Activated CD4-positive, CD25-positive, alpha-beta regulatory T cell treated with anti-CD3 and anti-CD28 coated beads, Interleukin-2, amount 50 U/mL, for 24 hours (primary cell): ENCODE results near the gene GNAS-AS1.
A peak's percentile ranks its signal among the peaks of the same experiment; 100 is the strongest.

Source experiments
- ATAC-seq, 2 donors: fragments of 150-1000 bp; cut with Tn5 transposase; one replicate each; pipeline ENCODE4 v1.10.0; 2021; ENCODE audit warnings: mild to moderate bottlenecking in 1 of 2, moderate library complexity in 1 of 2

GNAS-AS1 gene

GRCh38 chr20:58884966-58885365 is 34.3 kb upstream of the GNAS-AS1 start:
- ATAC-seq = no peak

DNA sequence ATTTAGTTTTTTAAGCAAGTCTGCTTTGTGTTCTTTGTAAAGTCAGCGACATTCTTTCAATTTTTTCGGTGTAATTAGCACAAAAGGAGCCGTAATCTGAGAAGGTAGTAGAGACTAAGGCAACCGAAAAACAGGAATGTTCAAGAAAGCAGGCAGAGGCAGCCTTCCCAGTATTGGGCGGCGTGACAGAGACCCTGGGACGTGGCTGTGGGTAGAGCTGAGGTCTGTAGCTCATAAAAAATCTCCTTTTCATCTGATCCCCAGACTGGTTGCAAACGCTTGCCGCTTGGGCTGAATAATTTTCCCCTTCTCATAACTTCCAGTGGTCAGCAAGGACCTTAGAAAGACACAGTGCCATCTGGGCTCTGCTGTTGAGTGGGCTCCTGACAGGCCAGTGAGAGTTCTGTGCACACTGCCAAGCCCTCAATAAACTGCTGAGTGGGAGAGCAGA is 32.6 kb upstream of the GNAS-AS1 start:
- ATAC-seq = no peak

DNA sequence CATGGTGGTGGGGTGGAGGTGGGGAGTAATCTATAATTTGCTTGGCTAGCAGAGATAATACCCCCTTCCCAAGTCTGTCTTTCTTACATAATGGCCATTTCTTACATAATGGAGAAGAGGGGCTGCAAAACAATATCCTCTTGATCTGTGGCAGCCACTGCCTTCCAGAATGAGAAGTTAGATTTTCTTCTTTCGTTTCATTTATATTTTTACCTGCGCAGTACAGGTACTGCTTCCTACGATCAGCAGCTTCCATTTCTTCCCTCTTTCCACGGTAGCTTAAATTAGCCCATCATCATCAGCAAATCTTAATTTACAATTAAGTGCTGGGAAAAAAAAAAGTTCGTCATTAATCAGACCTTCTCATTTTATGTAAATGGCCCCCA is 32.0 kb upstream of the GNAS-AS1 start:
- no peak for ATAC-seq

GRCh38 chr20:58880994-58881752 is 30.5 kb upstream of the GNAS-AS1 start:
- no peak for ATAC-seq

GRCh38 chr20:58880441-58880840 is 29.7 kb upstream of the GNAS-AS1 start:
- no peak for ATAC-seq

DNA sequence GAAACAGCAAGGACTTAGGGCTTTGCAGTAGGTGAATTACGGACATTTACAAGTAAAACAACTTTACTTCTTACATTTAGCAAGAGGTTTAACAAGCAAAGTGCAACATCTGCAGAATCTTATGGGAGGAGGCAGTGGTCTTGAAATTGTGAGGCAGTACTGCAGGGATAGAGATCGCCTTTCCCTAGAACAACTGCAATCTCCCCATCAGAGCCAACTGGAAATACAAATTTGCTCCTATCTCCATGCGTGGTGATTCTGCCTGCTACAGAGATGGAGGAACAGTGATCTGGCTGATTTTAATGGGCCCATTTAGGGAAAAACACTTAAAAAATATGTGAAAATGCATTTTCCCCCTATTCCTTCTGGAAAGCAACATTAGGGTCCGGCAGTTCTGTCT is 27.7 kb upstream of the GNAS-AS1 start:
- ATAC-seq = no peak

GRCh38 chr20:58877976-58878360 is 27.3 kb upstream of the GNAS-AS1 start:
- ATAC-seq = no peak

- ATAC-seq = no peak
Observed at GRCh38 chr20:58877050-58877975, 26.6 kb upstream of the GNAS-AS1 start.

GRCh38 chr20:58876437-58876836 is 25.7 kb upstream of the GNAS-AS1 start:
- no peak for ATAC-seq

DNA sequence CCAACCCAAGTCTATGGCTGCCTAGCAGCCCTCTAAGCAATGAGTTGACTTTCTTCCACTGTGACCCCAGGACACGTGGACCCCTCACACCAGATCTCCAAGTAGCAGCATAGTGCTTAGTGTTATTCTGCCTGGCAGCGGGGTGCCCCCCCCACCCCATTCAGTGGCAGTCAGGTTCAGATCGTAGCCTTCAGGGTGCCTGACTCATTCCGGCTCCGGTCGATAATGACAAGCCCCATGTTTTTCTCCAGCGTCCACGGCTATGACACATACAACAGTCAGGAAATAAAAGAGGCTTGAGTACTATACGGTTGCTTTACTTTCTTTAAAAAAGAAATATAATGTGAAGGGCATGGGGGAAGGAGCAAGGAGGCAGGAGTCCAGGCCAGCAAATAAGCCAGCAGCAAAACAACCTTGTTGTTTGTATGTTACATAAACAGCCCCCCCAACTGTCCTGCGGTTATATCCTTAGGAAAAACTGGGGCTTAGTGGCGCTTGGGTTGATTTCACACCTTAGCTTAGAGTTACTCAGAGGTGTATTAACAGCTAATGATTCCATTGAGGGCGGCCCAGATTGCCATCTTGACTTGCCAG is 24.9 kb upstream of the GNAS-AS1 start:
- ATAC-seq = no peak

DNA sequence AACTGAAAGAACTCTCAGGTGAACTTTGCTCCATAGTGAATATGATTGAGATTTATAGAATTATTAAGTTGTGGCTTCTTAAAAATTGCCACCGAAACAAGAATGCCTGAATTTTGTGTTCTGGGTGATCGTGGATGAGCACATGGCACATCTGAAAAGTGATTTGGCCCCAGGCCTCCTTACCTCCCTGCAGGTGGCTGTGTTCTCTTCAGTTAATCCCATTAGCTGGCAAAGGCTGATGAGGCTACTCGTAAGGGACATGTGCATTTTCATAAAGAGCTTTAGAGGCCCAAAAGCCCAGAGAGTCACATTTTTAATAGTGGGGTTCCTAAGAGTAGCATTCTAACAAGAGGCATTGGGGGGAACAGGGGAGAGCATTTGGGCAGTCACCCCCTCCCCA is 24.4 kb upstream of the GNAS-AS1 start:
- ATAC-seq = no peak

DNA sequence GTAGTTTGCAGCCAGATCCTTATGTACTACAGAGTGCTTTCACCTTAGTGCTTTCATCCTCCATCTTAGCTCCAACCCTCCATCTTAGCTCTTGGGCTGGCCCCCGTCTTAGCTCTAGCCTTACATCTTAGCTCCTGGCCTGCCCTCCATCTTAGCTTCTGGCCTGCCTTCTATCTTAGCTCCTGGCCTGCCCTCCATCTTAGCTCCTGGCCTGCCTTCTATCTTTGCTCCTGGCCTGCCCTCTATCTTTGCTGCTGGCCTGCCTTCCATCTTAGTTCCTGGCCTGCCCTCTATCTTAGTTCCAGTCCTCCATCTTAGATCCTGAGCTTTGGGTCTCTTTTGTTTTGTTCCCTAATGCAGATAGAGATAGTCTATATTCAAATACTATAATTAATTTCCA is 23.8 kb upstream of the GNAS-AS1 start:
- ATAC-seq = no peak

GRCh38 chr20:58871533-58872102 is 20.9 kb upstream of the GNAS-AS1 start:
- no peak for ATAC-seq

DNA sequence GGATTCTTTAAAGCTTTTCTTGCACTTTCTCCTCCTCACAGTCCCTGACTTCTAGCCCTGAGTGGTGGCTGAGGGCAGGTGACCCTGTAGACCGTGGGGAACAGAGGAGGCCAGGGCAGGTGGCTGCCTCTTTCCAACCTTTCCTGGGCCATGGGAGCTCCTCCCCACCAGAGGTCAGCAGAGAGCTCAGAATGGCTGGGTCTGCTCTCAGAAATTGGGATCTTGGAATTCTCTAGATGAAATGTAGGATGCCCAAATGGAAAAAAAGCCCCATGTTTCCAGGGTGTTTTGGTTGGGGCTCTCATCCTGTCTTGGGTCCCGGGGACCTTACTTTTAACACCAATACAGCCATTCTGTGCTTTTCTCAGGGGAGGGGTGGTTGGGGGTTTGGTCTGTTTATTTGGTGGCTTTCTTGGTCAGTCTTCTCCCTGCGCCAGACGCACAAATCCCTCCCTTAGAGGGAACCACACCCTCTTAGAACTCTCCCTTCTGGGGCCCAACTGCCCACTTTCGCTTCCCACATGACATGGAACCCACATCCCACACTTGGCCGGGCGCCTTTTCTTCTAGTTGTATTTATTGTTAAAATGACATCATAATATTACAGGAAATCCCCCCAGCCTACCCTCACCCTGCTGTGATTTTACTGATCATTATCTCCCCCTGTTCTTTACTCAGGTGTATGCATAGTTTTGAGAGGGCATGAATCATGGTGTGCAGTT is 19.8 kb upstream of the GNAS-AS1 start:
- ATAC-seq = peak; percentile 68 to 74

DNA sequence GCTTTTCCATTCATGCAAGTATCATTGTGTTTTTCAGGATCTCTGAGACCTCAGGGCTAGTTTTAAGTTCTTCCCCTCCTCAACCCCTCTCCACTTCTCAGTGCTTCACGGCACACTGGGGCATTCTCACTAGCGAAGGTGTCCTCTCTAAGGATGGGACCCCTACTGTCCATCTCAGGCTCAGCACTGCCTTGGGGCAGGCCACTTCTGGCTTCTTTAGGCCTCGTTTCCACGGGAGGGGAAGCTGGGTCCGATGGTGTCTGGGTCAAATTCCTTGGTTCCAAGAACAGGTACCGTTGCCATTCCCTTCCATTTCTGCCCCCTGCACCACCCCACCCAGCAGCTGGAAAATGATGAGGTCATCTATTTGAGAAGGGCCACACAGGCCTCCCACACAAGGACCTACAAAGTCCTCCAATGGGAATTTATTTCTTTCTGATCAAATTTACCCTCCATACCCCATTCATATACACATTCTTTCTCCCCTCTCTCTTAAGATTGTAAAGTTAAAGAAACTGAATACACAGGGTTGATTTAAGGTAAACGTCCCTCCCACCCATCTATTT is 19.0 kb upstream of the GNAS-AS1 start:
- no peak for ATAC-seq

- ATAC-seq = no peak
Observed at GRCh38 chr20:58868795-58869194, 18.1 kb upstream of the GNAS-AS1 start.

DNA sequence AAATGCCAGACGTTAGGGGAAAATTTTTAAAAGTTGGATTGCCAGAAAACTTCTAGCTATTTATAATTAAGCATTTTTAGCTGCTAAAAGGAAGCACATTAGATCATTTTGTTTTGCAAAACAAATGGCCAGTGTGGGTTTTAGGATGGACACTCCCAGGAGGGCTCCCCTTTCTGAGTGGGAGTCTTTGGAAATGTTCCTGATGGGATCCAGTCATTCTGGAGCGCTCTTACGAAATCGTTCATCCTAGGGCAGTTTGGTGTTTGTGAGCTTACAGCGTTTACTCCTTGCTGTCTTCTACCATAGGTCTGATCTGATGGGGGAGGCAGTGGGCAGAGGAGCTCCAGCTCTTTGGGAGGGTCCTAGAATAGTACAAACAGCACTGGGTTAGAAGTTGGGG is 16.5 kb upstream of the GNAS-AS1 start:
- ATAC-seq = no peak

DNA sequence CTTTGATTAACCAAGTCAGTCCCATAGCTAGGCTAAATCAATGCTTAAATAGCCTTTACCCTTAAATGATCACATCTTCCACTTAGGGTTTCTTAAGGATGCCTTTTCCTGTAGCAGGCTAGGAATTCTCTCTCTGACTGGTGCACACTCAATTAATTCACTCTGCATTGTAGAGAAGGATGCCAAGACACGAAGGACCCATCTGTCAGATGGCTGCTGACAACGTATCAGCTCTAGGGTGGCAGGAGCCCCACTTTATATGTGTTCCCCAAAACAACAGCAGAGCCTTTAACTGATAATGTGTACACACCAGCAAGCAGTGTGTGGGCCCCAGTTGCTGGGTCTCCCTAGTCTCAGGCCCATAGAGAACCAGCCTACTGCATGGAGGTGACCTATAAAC is 15.1 kb upstream of the GNAS-AS1 start:
- ATAC-seq = no peak

- ATAC-seq = no peak
Observed at GRCh38 chr20:58864346-58864745, 13.6 kb upstream of the GNAS-AS1 start.

DNA sequence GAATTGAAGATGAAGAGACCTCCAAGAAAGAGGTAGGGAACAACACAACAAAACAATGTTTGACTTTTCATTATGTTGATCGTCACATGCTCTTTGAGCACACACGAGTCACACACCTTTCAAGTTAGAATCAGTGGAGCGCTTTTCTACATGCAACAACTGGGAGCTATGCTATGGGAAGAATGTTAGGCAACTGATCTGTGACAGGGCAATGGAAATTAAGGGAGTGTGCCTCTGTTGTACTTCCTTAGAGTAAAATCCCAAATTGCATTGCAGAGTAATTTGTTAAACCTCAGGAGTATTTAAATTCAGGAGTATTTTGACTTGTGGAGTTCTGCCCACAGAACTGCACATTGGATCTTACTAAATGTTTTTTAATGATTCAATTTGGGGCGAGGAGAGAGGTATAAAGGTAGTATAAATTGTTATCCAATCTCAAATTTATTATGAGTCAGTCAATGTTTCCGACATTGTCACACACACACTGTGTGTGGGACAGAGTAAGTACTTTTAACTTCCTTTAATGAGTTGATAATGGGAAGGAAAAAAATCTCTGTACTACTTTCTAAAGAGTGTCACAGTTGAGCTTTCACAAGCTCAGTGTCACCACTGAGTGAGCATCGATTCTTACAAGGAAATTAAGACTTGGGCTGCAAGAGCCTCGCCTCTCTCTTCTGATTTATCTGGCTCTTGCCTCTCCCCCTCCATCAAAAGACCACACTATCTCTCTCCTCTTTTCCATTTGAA is 12.5 kb upstream of the GNAS-AS1 start:
- ATAC-seq = no peak
